ENCODE results near the gene EPN1. TPM values are rescaled to one million over a fixed set of nuclear protein-coding genes. Genes with fewer than 3 reads are reported as not detected.

The EPN1 gene
- total RNA-seq, 1 experiment from 2014 or later, result 197 TPM

- Mint-ChIP-seq H3K4me1 (ENCODE audit: low read depth, unreplicated experiment) (peaks cover 37% of the 10 kb centered on the region), H3K27ac (ENCODE audit: unreplicated experiment) (peak within 1 kb of the TSS; percentile 95), H3K27me3 (ENCODE audit: insufficient read depth, unreplicated experiment) (no peaks in the 10 kb centered on the region), H3K36me3 (ENCODE audit: insufficient read depth, unreplicated experiment) (peaks cover 90% of the 10 kb centered on the region), H3K4me3 (ENCODE audit: unreplicated experiment) (peak within 1 kb of the TSS; percentile 86), H3K9me3 (ENCODE audit: unreplicated experiment) (no peaks in the 10 kb centered on the region)
- DNase-seq, result peak; percentile 87 to 89
- Histone ChIP-seq H3K36me3 (ENCODE audit: control insufficient read depth, insufficient read depth, low read length) (no peaks in the 10 kb centered on the region), H3K4me3 (ENCODE audit: low read depth, low read length) (peak within 1 kb of the TSS; percentile 84), H3K4me1 (peaks cover 9% of the 10 kb centered on the region; the same call in 1 of the 2 replicates), H3K9me3 (no peaks in the 10 kb centered on the region), H3K27me3 (replicated peaks; ENCODE audit: control insufficient read depth, insufficient read depth, low read length) (no peaks in the 10 kb centered on the region)
- TF ChIP-seq CTCF (IDR thresholded peaks at IDR 0.05; ENCODE audit: insufficient read depth in 1 of 2, low read depth in 1 of 2, low read length in 1 of 2, severe bottlenecking in 1 of 2, unreplicated experiment in 1 of 2), result no peak
- intact Hi-C loops (cut with micrococcal nuclease; ENCODE audit: unreplicated experiment), result no loop called here
- POLR2A ChIA-PET, result interaction anchor here (1.2 to 1.9 kb wide), 2 partner anchors 9 to 11 kb away, joined by 5 to 14 read pairs; partner anchors contain the start of gene U2AF2
- CTCF ChIA-PET, result interaction anchor here (1.0 to 1.9 kb wide), 3 partner anchors 9 to 11 kb away, joined by 3 to 11 read pairs (median 8); partner anchors contain the start of gene U2AF2
- BruUV-seq (replicated peaks), result no TSS peak
Measured at GRCh38 chr19:55643003-55643886, 31.8 kb upstream of the EPN1 start, which contains the start of gene ZNF581. Gene ZNF581, plus strand, starts transcription at chr19:55643649. Its CDS starts 923 bp downstream, at chr19:55644572.

- ChIA-PET CTCF (no interaction called here), POLR2A (no interaction called here)
- Mint-ChIP-seq H3K4me1 (ENCODE audit: low read depth, unreplicated experiment) (peaks cover 36% of the 10 kb centered on the region), H3K36me3 (ENCODE audit: insufficient read depth, unreplicated experiment) (peaks cover 92% of the 10 kb centered on the region), H3K9me3 (ENCODE audit: unreplicated experiment) (no peaks in the 10 kb centered on the region), H3K27ac (ENCODE audit: unreplicated experiment) (peak overlapping the region; percentile 95), H3K4me3 (ENCODE audit: unreplicated experiment) (peak overlapping the region; percentile 86), H3K27me3 (ENCODE audit: insufficient read depth, unreplicated experiment) (no peaks in the 10 kb centered on the region)
- intact Hi-C loops (cut with micrococcal nuclease; ENCODE audit: unreplicated experiment), result no loop called here
- TF ChIP-seq CTCF (IDR thresholded peaks at IDR 0.05; ENCODE audit: insufficient read depth in 1 of 2, low read depth in 1 of 2, low read length in 1 of 2, severe bottlenecking in 1 of 2, unreplicated experiment in 1 of 2), result no peak
- Histone ChIP-seq H3K9me3 (no peaks in the 10 kb centered on the region), H3K36me3 (ENCODE audit: control insufficient read depth, insufficient read depth, low read length) (no peaks in the 10 kb centered on the region), H3K4me3 (ENCODE audit: low read depth, low read length) (peak overlapping the region; percentile 84), H3K4me1 (peaks cover 12% of the 10 kb centered on the region; the same call in 1 of the 2 replicates), H3K27me3 (replicated peaks; ENCODE audit: control insufficient read depth, insufficient read depth, low read length) (no peaks in the 10 kb centered on the region)
- BruUV-seq (replicated peaks), result no TSS peak
- DNase-seq, result no peak
Measured at GRCh38 chr19:55643887-55644176, 31.2 kb upstream of the EPN1 start.

- POLR2A ChIA-PET, result no interaction called here
- BruUV-seq (replicated peaks), result no TSS peak
- Mint-ChIP-seq H3K9me3 (ENCODE audit: unreplicated experiment) (no peaks in the 10 kb centered on the region), H3K27ac (ENCODE audit: unreplicated experiment) (peak overlapping the region; percentile 95), H3K4me1 (ENCODE audit: low read depth, unreplicated experiment) (peaks cover 32% of the 10 kb centered on the region), H3K36me3 (ENCODE audit: insufficient read depth, unreplicated experiment) (peaks cover 90% of the 10 kb centered on the region), H3K4me3 (ENCODE audit: unreplicated experiment) (peak overlapping the region; percentile 86), H3K27me3 (ENCODE audit: insufficient read depth, unreplicated experiment) (no peaks in the 10 kb centered on the region)
- H3K4me1 ChIP-seq, result peaks cover 9% of the 10 kb centered on the region; the same call in 1 of the 2 replicates
- peak overlapping the region; percentile 84 for H3K4me3 ChIP-seq (ENCODE audit: low read depth, low read length)
- no peaks in the 10 kb centered on the region for H3K36me3 ChIP-seq (ENCODE audit: control insufficient read depth, insufficient read depth, low read length)
- H3K27me3 ChIP-seq (replicated peaks; ENCODE audit: control insufficient read depth, insufficient read depth, low read length), result no peaks in the 10 kb centered on the region
- intact Hi-C loops (cut with micrococcal nuclease; ENCODE audit: unreplicated experiment), result no loop called here
- no peaks in the 10 kb centered on the region for H3K9me3 ChIP-seq
- DNase-seq, result no peak
- no peak for TF ChIP-seq CTCF (IDR thresholded peaks at IDR 0.05; ENCODE audit: insufficient read depth in 1 of 2, low read depth in 1 of 2, low read length in 1 of 2, severe bottlenecking in 1 of 2, unreplicated experiment in 1 of 2)
- CTCF ChIA-PET, result no interaction called here
Measured at GRCh38 chr19:55644191-55644833, 30.7 kb upstream of the EPN1 start.

Data from Caco-2 (cell line).